ENCODE data around the gene EXOC4.

The EXOC4 gene

DNA sequence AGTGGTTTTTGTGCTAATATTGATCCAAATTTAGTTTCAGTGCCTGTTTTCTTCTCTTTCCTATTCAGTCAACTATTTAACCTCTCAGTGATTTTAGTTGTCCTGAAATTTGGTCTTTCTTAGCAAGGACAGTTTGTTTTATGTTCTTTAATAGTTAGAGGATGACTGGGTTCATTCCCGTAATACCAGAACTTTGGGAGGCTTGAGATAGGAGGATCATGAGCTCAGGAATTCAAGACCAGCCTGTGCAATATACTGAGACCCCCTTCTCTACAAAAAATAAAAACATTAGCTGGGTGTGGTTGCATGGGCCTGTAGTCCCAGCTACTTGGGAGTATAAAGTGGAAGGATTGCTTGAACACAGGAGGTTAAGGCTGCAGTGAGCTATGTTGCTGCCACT is 148.3 kb downstream of the EXOC4 start:
- Histone ChIP-seq H3K9ac (ENCODE audit: low read length) (no peak overlapping the region), H3K27me3 (ENCODE audit: insufficient read depth, low read length, poor library complexity) (no peaks in the 10 kb centered on the region), H2BK120ac (ENCODE audit: low read depth, low read length) (no peak overlapping the region), H2BK5ac (ENCODE audit: low read length) (no peak overlapping the region), H3K79me1 (ENCODE audit: low read length) (no peaks in the 10 kb centered on the region), H3K4me2 (ENCODE audit: low read length) (no peak overlapping the region), H3K27ac (ENCODE audit: low read depth, low read length) (no peak overlapping the region), H3K23ac (ENCODE audit: low read length) (no peak overlapping the region), H3K18ac (ENCODE audit: low read length) (no peak overlapping the region), H2AK5ac (ENCODE audit: low read length) (no peak overlapping the region), H3K56ac (ENCODE audit: low read length) (no peak overlapping the region), H3K4ac (ENCODE audit: low read depth, low read length) (no peak overlapping the region), H3K36me3 (ENCODE audit: control insufficient read depth, insufficient read depth, low read length) (no peaks in the 10 kb centered on the region), H3K4me3 (ENCODE audit: low read length) (no peak overlapping the region), H4K5ac (ENCODE audit: low read length) (no peak overlapping the region), H2BK15ac (replicated peaks; ENCODE audit: low read depth) (no peak overlapping the region), H3K4me1 (ENCODE audit: control insufficient read depth, low read depth, low read length) (no peaks in the 10 kb centered on the region), H3K79me2 (ENCODE audit: control insufficient read depth, insufficient read depth, low read length) (no peaks in the 10 kb centered on the region), H4K8ac (ENCODE audit: low read depth, low read length) (no peak overlapping the region)
- no CpG with 5 or more reads among the region's 1 CpG for WGBS (ENCODE audit: extremely low coverage, insufficient coverage, low lambda C conversion rate)
- DNase-seq = no peak

DNA sequence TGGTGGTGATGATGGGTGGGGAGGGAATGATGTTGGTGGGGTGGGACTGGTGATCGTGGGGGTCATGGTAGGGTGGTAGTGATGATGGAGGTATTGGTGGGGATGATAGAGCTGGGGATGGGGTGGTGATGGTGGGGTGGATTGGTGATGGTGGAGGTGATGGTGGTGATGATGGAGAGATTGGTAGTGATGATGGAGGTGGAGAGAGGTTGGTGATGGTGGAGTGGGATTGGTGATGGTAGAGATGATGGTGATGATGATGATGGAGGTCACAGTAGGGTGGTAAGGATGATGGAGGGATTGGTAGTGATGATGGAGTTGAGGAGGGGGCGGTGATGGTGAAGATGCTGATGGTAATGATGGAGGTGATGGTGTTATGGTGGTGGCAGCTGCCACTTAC is 155.3 kb downstream of the EXOC4 start:
- no peak overlapping the region for H3K4ac ChIP-seq (ENCODE audit: low read depth, low read length)
- no peak overlapping the region for H3K18ac ChIP-seq (ENCODE audit: low read length)
- no peaks in the 10 kb centered on the region for H3K79me2 ChIP-seq (ENCODE audit: control insufficient read depth, insufficient read depth, low read length)
- WGBS (ENCODE audit: extremely low coverage, insufficient coverage, low lambda C conversion rate) = no CpG with 5 or more reads among the region's 2 CpGs
- H3K4me3 ChIP-seq (ENCODE audit: low read length) = no peak overlapping the region
- H2BK15ac ChIP-seq (replicated peaks; ENCODE audit: low read depth) = no peak overlapping the region
- no peaks in the 10 kb centered on the region for H3K27me3 ChIP-seq (ENCODE audit: insufficient read depth, low read length, poor library complexity)
- H2BK5ac ChIP-seq (ENCODE audit: low read length) = no peak overlapping the region
- no peaks in the 10 kb centered on the region for H3K36me3 ChIP-seq (ENCODE audit: control insufficient read depth, insufficient read depth, low read length)
- H3K27ac ChIP-seq (ENCODE audit: low read depth, low read length) = no peak overlapping the region
- no peak overlapping the region for H4K5ac ChIP-seq (ENCODE audit: low read length)
- H3K79me1 ChIP-seq (ENCODE audit: low read length) = no peaks in the 10 kb centered on the region
- no peak overlapping the region for H2AK5ac ChIP-seq (ENCODE audit: low read length)
- H3K4me2 ChIP-seq (ENCODE audit: low read length) = no peak overlapping the region
- no peak for DNase-seq
- H3K9ac ChIP-seq (ENCODE audit: low read length) = no peak overlapping the region
- H3K4me1 ChIP-seq (ENCODE audit: control insufficient read depth, low read depth, low read length) = no peaks in the 10 kb centered on the region
- H3K56ac ChIP-seq (ENCODE audit: low read length) = no peak overlapping the region
- no peak overlapping the region for H3K23ac ChIP-seq (ENCODE audit: low read length)
- H4K8ac ChIP-seq (ENCODE audit: low read depth, low read length) = no peak overlapping the region
- no peak overlapping the region for H2BK120ac ChIP-seq (ENCODE audit: low read depth, low read length)

DNA sequence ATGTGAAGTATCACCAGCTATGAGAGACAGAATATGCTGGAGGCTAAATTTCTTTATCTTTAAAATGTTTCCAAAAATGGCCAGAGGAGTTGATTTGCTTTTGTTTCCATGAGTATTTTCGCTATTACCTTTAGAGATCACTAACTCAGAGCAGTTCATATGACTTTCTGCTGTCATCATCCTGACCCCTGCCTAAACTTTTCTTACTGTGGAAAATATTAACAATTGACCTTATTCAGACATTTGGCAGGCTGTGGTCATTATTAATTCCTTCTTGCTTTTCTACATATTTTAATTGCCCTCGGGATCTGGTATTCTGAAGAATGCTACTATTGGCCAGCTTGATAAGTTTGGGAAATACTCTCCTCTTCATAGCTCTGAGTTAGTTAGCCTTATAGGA is 156.5 kb downstream of the EXOC4 start:
- H3K27me3 ChIP-seq (ENCODE audit: insufficient read depth, low read length, poor library complexity) = no peaks in the 10 kb centered on the region
- no peak overlapping the region for H3K27ac ChIP-seq (ENCODE audit: low read depth, low read length)
- H3K79me2 ChIP-seq (ENCODE audit: control insufficient read depth, insufficient read depth, low read length) = no peaks in the 10 kb centered on the region
- H2BK5ac ChIP-seq (ENCODE audit: low read length) = no peak overlapping the region
- no peak overlapping the region for H2BK120ac ChIP-seq (ENCODE audit: low read depth, low read length)
- H3K18ac ChIP-seq (ENCODE audit: low read length) = no peak overlapping the region
- no peak overlapping the region for H2AK5ac ChIP-seq (ENCODE audit: low read length)
- H3K36me3 ChIP-seq (ENCODE audit: control insufficient read depth, insufficient read depth, low read length) = no peaks in the 10 kb centered on the region
- DNase-seq = no peak
- H3K4me2 ChIP-seq (ENCODE audit: low read length) = no peak overlapping the region
- no peak overlapping the region for H3K4ac ChIP-seq (ENCODE audit: low read depth, low read length)
- no peak overlapping the region for H3K4me3 ChIP-seq (ENCODE audit: low read length)
- no peak overlapping the region for H3K9ac ChIP-seq (ENCODE audit: low read length)
- H3K4me1 ChIP-seq (ENCODE audit: control insufficient read depth, low read depth, low read length) = no peaks in the 10 kb centered on the region
- no peaks in the 10 kb centered on the region for H3K79me1 ChIP-seq (ENCODE audit: low read length)
- WGBS (ENCODE audit: extremely low coverage, insufficient coverage, low lambda C conversion rate) = no CpG with 5 or more reads among the region's 2 CpGs
- no peak overlapping the region for H3K56ac ChIP-seq (ENCODE audit: low read length)
- H4K8ac ChIP-seq (ENCODE audit: low read depth, low read length) = no peak overlapping the region
- H3K23ac ChIP-seq (ENCODE audit: low read length) = no peak overlapping the region
- no peak overlapping the region for H2BK15ac ChIP-seq (replicated peaks; ENCODE audit: low read depth)
- H4K5ac ChIP-seq (ENCODE audit: low read length) = no peak overlapping the region

DNA sequence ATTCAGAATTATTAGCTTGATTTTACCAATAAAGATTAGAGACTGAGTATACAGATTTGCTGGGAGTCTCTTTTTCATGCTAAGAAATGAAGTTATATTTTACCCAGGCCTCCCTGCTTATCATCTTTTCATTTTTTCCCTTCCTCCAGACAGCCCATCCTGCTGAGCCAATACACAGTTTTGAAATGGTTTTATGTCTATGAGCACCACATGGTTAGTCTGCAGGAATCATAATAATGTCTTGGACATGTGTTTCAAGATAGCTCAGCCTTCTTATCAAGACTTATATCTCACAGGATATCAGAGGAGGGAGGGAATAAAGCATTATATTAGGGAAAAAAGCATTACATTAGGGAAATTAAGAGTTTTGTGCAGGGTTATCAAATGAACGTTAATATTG is 157.1 kb downstream of the EXOC4 start:
- Histone ChIP-seq H3K4ac (ENCODE audit: low read depth, low read length) (no peak overlapping the region), H2BK120ac (ENCODE audit: low read depth, low read length) (no peak overlapping the region), H3K27ac (ENCODE audit: low read depth, low read length) (no peak overlapping the region), H3K36me3 (ENCODE audit: control insufficient read depth, insufficient read depth, low read length) (no peaks in the 10 kb centered on the region), H3K27me3 (ENCODE audit: insufficient read depth, low read length, poor library complexity) (no peaks in the 10 kb centered on the region), H4K8ac (ENCODE audit: low read depth, low read length) (no peak overlapping the region), H2BK15ac (replicated peaks; ENCODE audit: low read depth) (no peak overlapping the region), H3K79me2 (ENCODE audit: control insufficient read depth, insufficient read depth, low read length) (no peaks in the 10 kb centered on the region), H3K18ac (ENCODE audit: low read length) (no peak overlapping the region), H4K5ac (ENCODE audit: low read length) (no peak overlapping the region), H2BK5ac (ENCODE audit: low read length) (no peak overlapping the region), H3K9ac (ENCODE audit: low read length) (no peak overlapping the region), H3K56ac (ENCODE audit: low read length) (no peak overlapping the region), H3K4me3 (ENCODE audit: low read length) (no peak overlapping the region), H3K79me1 (ENCODE audit: low read length) (no peaks in the 10 kb centered on the region), H3K23ac (ENCODE audit: low read length) (no peak overlapping the region), H3K4me1 (ENCODE audit: control insufficient read depth, low read depth, low read length) (no peaks in the 10 kb centered on the region), H2AK5ac (ENCODE audit: low read length) (no peak overlapping the region), H3K4me2 (ENCODE audit: low read length) (no peak overlapping the region)
- peak; percentile 10 for DNase-seq
- no CpG with 5 or more reads among the region's 1 CpG for WGBS (ENCODE audit: extremely low coverage, insufficient coverage, low lambda C conversion rate)

DNA sequence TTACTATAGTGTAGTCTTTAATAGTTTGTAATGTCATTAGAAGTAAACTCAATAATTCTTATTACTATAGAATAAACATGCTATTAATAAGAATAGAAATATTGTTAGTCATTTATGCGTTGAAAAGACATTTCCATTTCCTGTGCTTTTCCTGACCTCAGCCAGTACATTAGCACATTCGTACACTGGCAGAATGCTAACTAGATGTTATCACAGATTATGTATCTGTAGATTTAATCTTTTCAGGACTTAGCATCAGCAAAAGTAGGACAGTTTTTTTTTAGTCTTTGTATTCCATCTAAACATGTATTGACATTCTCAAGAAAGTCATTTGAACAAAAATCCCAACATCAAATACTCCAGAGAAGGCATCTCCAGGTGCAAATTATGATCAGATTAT is 158.5 kb downstream of the EXOC4 start:
- H3K4me1 ChIP-seq (ENCODE audit: control insufficient read depth, low read depth, low read length) = no peaks in the 10 kb centered on the region
- no peak overlapping the region for H3K4me2 ChIP-seq (ENCODE audit: low read length)
- no peak overlapping the region for H2BK5ac ChIP-seq (ENCODE audit: low read length)
- H3K4me3 ChIP-seq (ENCODE audit: low read length) = no peak overlapping the region
- no peak overlapping the region for H4K5ac ChIP-seq (ENCODE audit: low read length)
- no peak overlapping the region for H4K8ac ChIP-seq (ENCODE audit: low read depth, low read length)
- no peak overlapping the region for H2BK120ac ChIP-seq (ENCODE audit: low read depth, low read length)
- no peak overlapping the region for H3K4ac ChIP-seq (ENCODE audit: low read depth, low read length)
- H3K79me1 ChIP-seq (ENCODE audit: low read length) = no peaks in the 10 kb centered on the region
- no CpG with 5 or more reads among the region's 2 CpGs for WGBS (ENCODE audit: extremely low coverage, insufficient coverage, low lambda C conversion rate)
- no peak overlapping the region for H3K9ac ChIP-seq (ENCODE audit: low read length)
- no peak overlapping the region for H3K56ac ChIP-seq (ENCODE audit: low read length)
- H3K23ac ChIP-seq (ENCODE audit: low read length) = no peak overlapping the region
- no peak overlapping the region for H2AK5ac ChIP-seq (ENCODE audit: low read length)
- H2BK15ac ChIP-seq (replicated peaks; ENCODE audit: low read depth) = no peak overlapping the region
- no peaks in the 10 kb centered on the region for H3K36me3 ChIP-seq (ENCODE audit: control insufficient read depth, insufficient read depth, low read length)
- H3K27me3 ChIP-seq (ENCODE audit: insufficient read depth, low read length, poor library complexity) = no peaks in the 10 kb centered on the region
- no peak for DNase-seq
- no peak overlapping the region for H3K27ac ChIP-seq (ENCODE audit: low read depth, low read length)
- H3K79me2 ChIP-seq (ENCODE audit: control insufficient read depth, insufficient read depth, low read length) = no peaks in the 10 kb centered on the region
- no peak overlapping the region for H3K18ac ChIP-seq (ENCODE audit: low read length)

DNA sequence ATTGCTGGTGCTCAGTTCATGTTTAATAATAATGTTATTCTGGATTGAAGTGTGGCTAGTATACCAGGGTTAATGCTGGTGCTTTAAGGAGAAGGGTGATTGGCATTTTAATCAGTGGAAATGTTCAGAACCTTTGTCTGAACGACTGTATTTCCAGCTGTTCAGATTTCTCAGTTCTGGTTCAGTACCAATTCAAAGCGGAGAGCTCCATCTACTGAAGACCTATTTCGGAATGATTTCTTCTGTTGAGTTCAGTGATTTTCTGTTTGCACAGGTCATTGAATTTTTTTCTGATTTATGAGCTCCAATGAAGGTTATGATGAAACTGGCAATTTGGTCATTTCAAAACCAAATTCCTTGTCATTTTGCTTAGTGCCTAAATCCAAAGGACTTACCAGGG is 160.1 kb downstream of the EXOC4 start:
- Histone ChIP-seq H3K4me2 (ENCODE audit: low read length) (no peak overlapping the region), H3K79me1 (ENCODE audit: low read length) (no peaks in the 10 kb centered on the region), H4K8ac (ENCODE audit: low read depth, low read length) (no peak overlapping the region), H3K4me1 (ENCODE audit: control insufficient read depth, low read depth, low read length) (no peaks in the 10 kb centered on the region), H3K27ac (ENCODE audit: low read depth, low read length) (no peak overlapping the region), H4K5ac (ENCODE audit: low read length) (no peak overlapping the region), H3K9ac (ENCODE audit: low read length) (no peak overlapping the region), H3K23ac (ENCODE audit: low read length) (no peak overlapping the region), H3K18ac (ENCODE audit: low read length) (no peak overlapping the region), H3K4me3 (ENCODE audit: low read length) (no peak overlapping the region), H2AK5ac (ENCODE audit: low read length) (no peak overlapping the region), H3K79me2 (ENCODE audit: control insufficient read depth, insufficient read depth, low read length) (no peaks in the 10 kb centered on the region), H2BK15ac (replicated peaks; ENCODE audit: low read depth) (no peak overlapping the region), H2BK120ac (ENCODE audit: low read depth, low read length) (no peak overlapping the region), H3K56ac (ENCODE audit: low read length) (no peak overlapping the region), H3K4ac (ENCODE audit: low read depth, low read length) (no peak overlapping the region), H3K27me3 (ENCODE audit: insufficient read depth, low read length, poor library complexity) (no peaks in the 10 kb centered on the region), H3K36me3 (ENCODE audit: control insufficient read depth, insufficient read depth, low read length) (no peaks in the 10 kb centered on the region), H2BK5ac (ENCODE audit: low read length) (no peak overlapping the region)
- DNase-seq = no peak
- no CpG with 5 or more reads among the region's 3 CpGs for WGBS (ENCODE audit: extremely low coverage, insufficient coverage, low lambda C conversion rate)
